GM18870 (cell line): Measurements from ENCODE around the gene DCLK1.
"Not testable (repeated sequence)": the region's sequence is repeated elsewhere in the genome, so short reads cannot be mapped to it uniquely, and the experiment has no call there.

ENCODE experiments used
- ATAC-seq: cut with Tn5 transposase; IDR thresholded peaks from one replicate; pipeline ENCODE4 v1.9.1; 2021; ENCODE audit warnings: moderate library complexity; ENCODE audit not compliant: unreplicated experiment

The DCLK1 gene

GRCh38 chr13:36132376-36132775 is 1.2 kb upstream of the DCLK1 start:
- ATAC-seq, result no peak

GRCh38 chr13:36131931-36132297 is 732 bp upstream of the DCLK1 start:
- no peak for ATAC-seq

GRCh38 chr13:36130552-36131221 is 495 bp downstream of the DCLK1 start:
- no peak for ATAC-seq

GRCh38 chr13:36130193-36130551 is 1.0 kb downstream of the DCLK1 start:
- no peak for ATAC-seq

- ATAC-seq, result no peak
These were observed 1.6 kb downstream of the DCLK1 start for GRCh38 chr13:36129539-36129938.

GRCh38 chr13:36126491-36126890 is 4.7 kb downstream of the DCLK1 start:
- ATAC-seq, result no peak

GRCh38 chr13:36125841-36126240 is 5.3 kb downstream of the DCLK1 start:
- no peak for ATAC-seq

- no peak for ATAC-seq
These were observed 6.9 kb downstream of the DCLK1 start for GRCh38 chr13:36124236-36124822.

GRCh38 chr13:36115306-36115705 is 15.9 kb downstream of the DCLK1 start:
- ATAC-seq, result no peak

GRCh38 chr13:36114233-36114632 is 16.9 kb downstream of the DCLK1 start:
- no peak for ATAC-seq

- no peak for ATAC-seq
These were observed 22.2 kb downstream of the DCLK1 start for GRCh38 chr13:36108954-36109353.

- no peak for ATAC-seq
These were observed 22.8 kb downstream of the DCLK1 start for GRCh38 chr13:36108342-36108741.

GRCh38 chr13:36107521-36107920 is 23.7 kb downstream of the DCLK1 start:
- ATAC-seq, result no peak

GRCh38 chr13:36105726-36106125 is 25.5 kb downstream of the DCLK1 start:
- no peak for ATAC-seq

- no peak for ATAC-seq
These were observed 28.5 kb downstream of the DCLK1 start for GRCh38 chr13:36102721-36103120.

- not testable (repeated sequence) for ATAC-seq
These were observed 29.3 kb downstream of the DCLK1 start for GRCh38 chr13:36101907-36102306.

GRCh38 chr13:36101157-36101556 is 30.0 kb downstream of the DCLK1 start:
- ATAC-seq, result no peak

- ATAC-seq, result no peak
These were observed 33.1 kb downstream of the DCLK1 start for GRCh38 chr13:36098080-36098479.

- ATAC-seq, result peak; percentile 68
These were observed 34.4 kb downstream of the DCLK1 start for GRCh38 chr13:36096461-36097416.

- ATAC-seq, result no peak
These were observed 36.7 kb downstream of the DCLK1 start for GRCh38 chr13:36094478-36094877.

GRCh38 chr13:36090592-36090991 is 40.6 kb downstream of the DCLK1 start:
- ATAC-seq, result no peak

GRCh38 chr13:36089130-36089647 is 42.0 kb downstream of the DCLK1 start:
- no peak for ATAC-seq
